GM12873 (cell line): ENCODE results near the gene NF2.

Experiments used
- CTCF ChIP-seq: IDR thresholded peaks from 2 replicates; pipeline ENCODE4 v1.5.1; 2012; ENCODE audit warnings: low read depth, mild to moderate bottlenecking, moderate library complexity, low read length, control low read depth; ENCODE audit not compliant: insufficient read depth; ENCODE audit errors: missing control alignments

The NF2 gene

GRCh38 chr22:29607426-29607825 is 4.0 kb downstream of the NF2 start:
- no peak for TF ChIP-seq CTCF

- TF ChIP-seq CTCF, result peak; percentile 49
Observed at GRCh38 chr22:29609139-29609538, 5.7 kb downstream of the NF2 start.

- no peak for TF ChIP-seq CTCF
Observed at GRCh38 chr22:29610780-29611179, 7.3 kb downstream of the NF2 start.

GRCh38 chr22:29615705-29616327 is 12.4 kb downstream of the NF2 start:
- TF ChIP-seq CTCF, result no peak

GRCh38 chr22:29617922-29618629 is 14.6 kb downstream of the NF2 start:
- TF ChIP-seq CTCF, result no peak

- no peak for TF ChIP-seq CTCF
Observed at GRCh38 chr22:29621761-29622526, 18.5 kb downstream of the NF2 start.

- TF ChIP-seq CTCF, result no peak
Observed at GRCh38 chr22:29623059-29623458, 19.6 kb downstream of the NF2 start.
